ENCODE results near the gene WFS1. TPM values are rescaled to one million over a fixed set of nuclear protein-coding genes. Genes with fewer than 3 reads are reported as not detected.

The WFS1 gene
- total RNA-seq, 1 experiment from 2014 or later, result 21.5 TPM

DNA sequence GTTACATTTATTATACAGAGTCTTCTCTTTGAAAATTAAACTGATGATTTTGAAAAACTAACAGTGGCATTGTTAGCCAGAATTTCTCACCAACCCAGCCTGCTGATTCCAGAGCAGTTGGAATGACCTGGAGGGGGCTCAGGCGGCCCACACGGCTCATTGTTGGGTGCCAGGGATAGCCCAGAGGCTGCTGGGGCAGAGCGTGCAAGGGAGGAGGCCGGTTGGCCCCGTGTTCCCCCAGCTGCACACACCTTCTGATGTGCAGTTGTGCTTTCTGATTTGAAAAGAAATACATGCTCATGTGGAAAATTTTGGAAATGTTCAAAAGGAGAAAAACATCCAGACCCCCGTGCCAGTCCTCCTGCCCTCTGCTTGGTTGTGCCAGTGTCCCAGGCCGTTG, 20.6 kb downstream of the WFS1 start:
- ChIA-PET CTCF (no interaction called here), RAD21 (ENCODE audit: low non-redundant PET in 1 of 2, low total read pairs in 2 of 2, uncharacterized antibody in 2 of 2, unreplicated experiment in 2 of 2) (no interaction called here), POLR2A (no interaction called here)
- Histone ChIP-seq H2AFZ (ENCODE audit: low read depth, low read length, poor library complexity, severe bottlenecking) (no peak overlapping the region), H3K4me2 (ENCODE audit: low read length) (no peak overlapping the region), H3K9ac (ENCODE audit: low read length) (no peak overlapping the region), H4K20me1 (ENCODE audit: insufficient read depth) (no peaks in the 10 kb centered on the region), H3K27ac (ENCODE audit: low read depth, low read length) (no peak overlapping the region), H3K9me3 (ENCODE audit: control insufficient read depth in 1 of 2, insufficient read depth in 1 of 2, low read depth in 1 of 2, low read length in 2 of 2) (no peaks in the 10 kb centered on the region), H3K36me3 (ENCODE audit: control insufficient read depth in 1 of 2, insufficient read depth in 2 of 2, low read length in 2 of 2) (no peaks in the 10 kb centered on the region), H3K27me3 (ENCODE audit: insufficient read depth, low read length) (no peaks in the 10 kb centered on the region), H3K79me2 (ENCODE audit: insufficient read depth, low read length) (no peaks in the 10 kb centered on the region), H3K4me1 (ENCODE audit: control insufficient read depth in 1 of 2, insufficient read depth in 2 of 2, low read length in 2 of 2) (no peaks in the 10 kb centered on the region), H3K9me2 (ENCODE audit: insufficient read depth) (no peaks in the 10 kb centered on the region), H3K4me3 (replicated peaks in 1 of 2; ENCODE audit: low read depth in 1 of 2, low read length in 2 of 2) (no peak overlapping the region)
- ATAC-seq (no peak), DNase-seq (ENCODE audit: low read depth, low spot score) (no peak)
- BruUV-seq (replicated peaks), result no TSS peak
- no peak for TF ChIP-seq ZNF274 (IDR thresholded peaks at IDR 0.05; ENCODE audit: low read depth, low read length)
- TF ChIP-seq CEBPB (IDR thresholded peaks at IDR 0.05; ENCODE audit: low read depth), result no peak
- no peak for TF ChIP-seq YY1 (IDR thresholded peaks at IDR 0.05; ENCODE audit: extremely low read depth, insufficient replicate concordance, low read depth, low read length)
- no peak for TF ChIP-seq ATF3 (IDR thresholded peaks at IDR 0.05)
- no peak for TF ChIP-seq SP1 (IDR thresholded peaks at IDR 0.05; ENCODE audit: low read depth)
- TF ChIP-seq TCF7L2 (IDR thresholded peaks at IDR 0.05; ENCODE audit: borderline replicate concordance, extremely low read depth, insufficient read depth, insufficient read length), result no peak
- TF ChIP-seq, protein P1, sequence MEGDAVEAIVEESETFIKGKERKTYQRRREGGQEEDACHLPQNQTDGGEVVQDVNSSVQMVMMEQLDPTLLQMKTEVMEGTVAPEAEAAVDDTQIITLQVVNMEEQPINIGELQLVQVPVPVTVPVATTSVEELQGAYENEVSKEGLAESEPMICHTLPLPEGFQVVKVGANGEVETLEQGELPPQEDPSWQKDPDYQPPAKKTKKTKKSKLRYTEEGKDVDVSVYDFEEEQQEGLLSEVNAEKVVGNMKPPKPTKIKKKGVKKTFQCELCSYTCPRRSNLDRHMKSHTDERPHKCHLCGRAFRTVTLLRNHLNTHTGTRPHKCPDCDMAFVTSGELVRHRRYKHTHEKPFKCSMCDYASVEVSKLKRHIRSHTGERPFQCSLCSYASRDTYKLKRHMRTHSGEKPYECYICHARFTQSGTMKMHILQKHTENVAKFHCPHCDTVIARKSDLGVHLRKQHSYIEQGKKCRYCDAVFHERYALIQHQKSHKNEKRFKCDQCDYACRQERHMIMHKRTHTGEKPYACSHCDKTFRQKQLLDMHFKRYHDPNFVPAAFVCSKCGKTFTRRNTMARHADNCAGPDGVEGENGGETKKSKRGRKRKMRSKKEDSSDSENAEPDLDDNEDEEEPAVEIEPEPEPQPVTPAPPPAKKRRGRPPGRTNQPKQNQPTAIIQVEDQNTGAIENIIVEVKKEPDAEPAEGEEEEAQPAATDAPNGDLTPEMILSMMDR (IDR thresholded peaks at IDR 0.05 in 2 of 3, conservative IDR thresholded peaks at IDR 0.05 in 1 of 3; ENCODE audit: borderline replicate concordance in 1 of 3, insufficient read depth in 1 of 3, low read depth in 2 of 3, low read length in 2 of 3), result no peak
- TF ChIP-seq, protein P2, sequence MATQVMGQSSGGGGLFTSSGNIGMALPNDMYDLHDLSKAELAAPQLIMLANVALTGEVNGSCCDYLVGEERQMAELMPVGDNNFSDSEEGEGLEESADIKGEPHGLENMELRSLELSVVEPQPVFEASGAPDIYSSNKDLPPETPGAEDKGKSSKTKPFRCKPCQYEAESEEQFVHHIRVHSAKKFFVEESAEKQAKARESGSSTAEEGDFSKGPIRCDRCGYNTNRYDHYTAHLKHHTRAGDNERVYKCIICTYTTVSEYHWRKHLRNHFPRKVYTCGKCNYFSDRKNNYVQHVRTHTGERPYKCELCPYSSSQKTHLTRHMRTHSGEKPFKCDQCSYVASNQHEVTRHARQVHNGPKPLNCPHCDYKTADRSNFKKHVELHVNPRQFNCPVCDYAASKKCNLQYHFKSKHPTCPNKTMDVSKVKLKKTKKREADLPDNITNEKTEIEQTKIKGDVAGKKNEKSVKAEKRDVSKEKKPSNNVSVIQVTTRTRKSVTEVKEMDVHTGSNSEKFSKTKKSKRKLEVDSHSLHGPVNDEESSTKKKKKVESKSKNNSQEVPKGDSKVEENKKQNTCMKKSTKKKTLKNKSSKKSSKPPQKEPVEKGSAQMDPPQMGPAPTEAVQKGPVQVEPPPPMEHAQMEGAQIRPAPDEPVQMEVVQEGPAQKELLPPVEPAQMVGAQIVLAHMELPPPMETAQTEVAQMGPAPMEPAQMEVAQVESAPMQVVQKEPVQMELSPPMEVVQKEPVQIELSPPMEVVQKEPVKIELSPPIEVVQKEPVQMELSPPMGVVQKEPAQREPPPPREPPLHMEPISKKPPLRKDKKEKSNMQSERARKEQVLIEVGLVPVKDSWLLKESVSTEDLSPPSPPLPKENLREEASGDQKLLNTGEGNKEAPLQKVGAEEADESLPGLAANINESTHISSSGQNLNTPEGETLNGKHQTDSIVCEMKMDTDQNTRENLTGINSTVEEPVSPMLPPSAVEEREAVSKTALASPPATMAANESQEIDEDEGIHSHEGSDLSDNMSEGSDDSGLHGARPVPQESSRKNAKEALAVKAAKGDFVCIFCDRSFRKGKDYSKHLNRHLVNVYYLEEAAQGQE (IDR thresholded peaks at IDR 0.05; ENCODE audit: low read depth), result no peak
- TF ChIP-seq ZBTB33 (IDR thresholded peaks at IDR 0.05; ENCODE audit: extremely low read depth, insufficient replicate concordance, low read length), result no peak
- TF ChIP-seq ELF1 (IDR thresholded peaks at IDR 0.05; ENCODE audit: borderline replicate concordance, low read depth), result no peak
- no peak for TF ChIP-seq JUND (IDR thresholded peaks at IDR 0.05)
- no peak for TF ChIP-seq EZH2 (IDR thresholded peaks at IDR 0.05)
- TF ChIP-seq, protein P3, sequence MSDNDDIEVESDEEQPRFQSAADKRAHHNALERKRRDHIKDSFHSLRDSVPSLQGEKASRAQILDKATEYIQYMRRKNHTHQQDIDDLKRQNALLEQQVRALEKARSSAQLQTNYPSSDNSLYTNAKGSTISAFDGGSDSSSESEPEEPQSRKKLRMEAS (IDR thresholded peaks at IDR 0.05), result no peak
- no peak for TF ChIP-seq EGR1 (IDR thresholded peaks at IDR 0.05; ENCODE audit: low read depth)
- TF ChIP-seq POLR2A (IDR thresholded peaks at IDR 0.05; ENCODE audit: borderline replicate concordance, extremely low read depth, insufficient read depth, insufficient read length), result no peak
- no peak for TF ChIP-seq POLR2AphosphoS5 (IDR thresholded peaks at IDR 0.05; ENCODE audit: low read depth, low read length)
- intact Hi-C loops (cut with micrococcal nuclease), result no loop called here

Measured in HCT116 (cell line).